HG03520 (cell line): Measurements from ENCODE around the gene THSD4.
"Not testable (repeated sequence)": the region's sequence is repeated elsewhere in the genome, so short reads cannot be mapped to it uniquely, and the experiment has no call there.

Experiments
- ATAC-seq: cut with Tn5 transposase; IDR thresholded peaks from one replicate; pipeline ENCODE4 v1.9.1; 2021; ENCODE audit warnings: mild to moderate bottlenecking, moderate library complexity; ENCODE audit not compliant: unreplicated experiment

THSD4 gene

DNA sequence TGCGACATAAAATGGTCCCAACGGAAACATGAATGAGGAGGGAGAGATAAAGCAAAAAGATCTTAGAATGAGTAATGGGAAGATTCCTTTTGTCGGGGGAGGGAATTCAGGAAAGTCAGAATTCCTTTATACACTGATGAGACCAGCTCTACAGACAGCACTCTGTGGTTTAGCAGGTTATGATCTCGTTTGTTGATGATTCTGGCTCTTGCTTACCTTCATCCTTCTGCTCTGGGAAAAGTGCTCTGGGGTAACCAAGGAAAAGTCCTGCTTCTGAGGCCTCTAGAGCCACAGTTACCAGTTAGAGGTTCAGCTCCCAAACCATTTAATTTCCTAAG, 544.4 kb downstream of the THSD4 start:
- no peak for ATAC-seq

DNA sequence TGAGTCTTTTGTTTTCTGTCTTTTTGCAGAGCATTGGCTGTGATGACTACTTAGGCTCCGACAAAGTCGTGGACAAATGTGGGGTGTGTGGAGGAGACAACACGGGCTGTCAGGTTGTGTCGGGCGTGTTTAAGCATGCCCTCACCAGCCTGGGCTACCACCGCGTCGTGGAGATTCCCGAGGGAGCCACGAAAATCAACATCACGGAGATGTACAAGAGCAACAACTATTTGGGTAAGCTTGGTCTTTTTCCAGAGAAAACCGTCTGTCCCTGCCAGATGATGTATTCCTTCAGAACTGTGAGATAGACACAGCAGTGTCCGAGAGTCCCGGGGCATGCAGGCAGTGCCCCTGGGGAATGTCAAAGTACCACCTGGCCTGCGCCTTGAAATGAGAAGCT, 545.2 kb downstream of the THSD4 start:
- ATAC-seq: no peak

DNA sequence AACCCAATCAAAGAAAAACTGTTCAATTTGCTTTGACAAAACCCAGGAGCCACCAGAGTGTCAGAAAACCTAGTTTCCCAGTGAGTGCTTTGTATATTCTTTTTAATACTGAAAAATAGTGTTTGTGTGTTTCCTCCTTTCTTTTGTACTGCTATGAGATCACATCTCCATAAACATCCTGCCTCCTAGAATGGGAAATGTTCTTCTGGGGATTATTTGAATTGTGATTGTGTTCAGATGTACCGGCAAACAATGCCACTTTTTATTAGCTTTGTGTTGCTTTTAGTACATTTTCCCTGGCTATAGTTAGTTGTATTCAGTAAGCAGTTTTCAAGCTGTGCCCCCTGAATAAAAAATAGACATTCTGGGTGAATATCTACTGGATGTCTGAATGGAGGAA, 547.0 kb downstream of the THSD4 start:
- no peak for ATAC-seq

DNA sequence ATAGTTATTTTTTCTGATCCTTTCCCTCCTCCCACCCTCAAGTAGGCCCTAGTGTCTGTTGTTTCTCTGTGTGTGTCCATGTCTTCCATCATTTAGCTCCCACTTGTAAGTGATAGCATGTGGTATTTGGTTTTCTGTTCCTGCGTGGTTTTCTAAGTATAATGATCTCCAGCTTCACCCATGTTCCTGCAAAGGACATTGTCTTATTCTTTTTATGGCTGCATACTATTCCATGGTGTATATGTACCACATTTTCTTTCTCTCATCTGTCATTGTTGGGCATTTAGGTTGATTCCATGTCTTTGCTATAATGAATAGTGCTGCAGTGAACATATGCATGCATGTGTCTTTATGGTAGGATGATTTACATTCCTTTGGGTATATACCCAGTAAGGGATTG, 549.4 kb downstream of the THSD4 start:
- no peak for ATAC-seq

DNA sequence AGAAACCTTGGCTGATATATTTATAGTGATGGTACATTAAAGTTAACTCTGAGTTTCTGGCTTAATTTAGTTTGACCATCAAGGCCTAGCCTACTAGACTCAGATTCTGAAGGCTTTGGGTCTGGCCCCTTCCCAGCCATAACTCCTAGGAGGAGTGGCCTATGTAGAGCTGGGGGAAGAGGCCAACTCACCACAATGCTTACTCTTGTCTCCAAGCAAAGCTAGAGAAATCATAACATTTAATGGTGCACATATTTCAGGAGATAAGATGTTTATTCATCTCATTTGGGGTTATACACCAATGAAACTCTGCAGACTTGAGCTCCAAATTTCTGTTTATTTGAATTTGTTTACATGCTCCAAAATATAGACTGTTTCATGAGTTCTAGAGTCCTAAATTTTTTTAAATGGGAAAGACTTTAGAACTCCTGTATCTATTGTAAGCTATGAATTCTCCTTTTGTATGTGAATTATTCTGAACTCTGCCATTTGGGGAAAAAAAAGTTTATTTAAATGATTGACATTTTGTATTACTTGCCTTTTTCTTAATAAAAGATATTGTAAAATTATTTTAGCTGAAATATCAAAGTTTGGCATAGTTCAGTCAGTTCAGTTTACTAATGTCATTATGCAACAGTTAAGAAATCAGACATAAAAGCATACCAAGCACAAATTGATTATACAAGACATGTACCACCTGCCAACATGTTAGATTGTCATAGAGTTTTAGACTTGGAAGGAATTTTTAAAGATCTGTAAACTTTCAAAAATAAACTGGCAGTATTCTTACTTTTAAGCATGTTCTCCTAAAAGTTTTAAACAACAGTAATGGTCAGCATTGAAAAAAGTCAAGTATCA, 551.7 kb downstream of the THSD4 start:
- ATAC-seq: no peak

DNA sequence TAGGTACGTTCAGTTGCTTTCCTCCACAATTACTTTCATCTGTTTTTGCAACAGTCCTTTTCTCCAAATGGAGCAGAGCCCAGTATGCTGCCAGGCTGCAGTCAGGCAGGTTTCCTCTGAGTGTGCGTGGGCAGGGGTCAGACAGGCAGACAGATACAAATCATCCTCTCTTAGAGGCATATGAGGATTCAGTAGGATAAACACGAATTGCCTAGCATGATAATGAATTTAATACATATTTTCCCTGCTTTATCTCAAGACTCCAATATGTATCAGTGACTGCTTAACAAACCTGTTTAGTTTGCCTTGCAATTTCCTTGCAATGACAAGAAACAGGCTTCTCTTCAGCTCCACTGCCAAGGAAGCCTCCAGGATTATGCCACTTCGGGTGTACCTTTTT, 554.4 kb downstream of the THSD4 start:
- ATAC-seq: no peak

DNA sequence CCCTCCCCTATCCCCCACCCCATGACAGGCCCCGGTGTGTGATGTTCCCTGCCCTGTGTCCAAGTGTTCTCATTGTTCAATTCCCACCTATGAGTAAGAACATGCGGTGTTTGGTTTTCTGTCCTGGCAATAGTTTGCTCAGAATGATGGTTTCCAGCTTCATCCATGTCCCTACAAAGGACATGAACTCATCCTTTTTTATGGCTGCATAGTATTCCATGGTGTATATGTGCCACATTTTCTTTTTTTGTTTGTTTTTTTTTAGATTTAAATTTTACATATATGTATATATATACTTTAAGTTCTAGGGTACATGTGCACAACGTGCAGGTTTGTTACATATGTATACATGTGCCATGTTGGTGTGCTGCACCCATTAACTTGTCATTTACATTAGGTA, 555.0 kb downstream of the THSD4 start:
- not testable (repeated sequence) for ATAC-seq

DNA sequence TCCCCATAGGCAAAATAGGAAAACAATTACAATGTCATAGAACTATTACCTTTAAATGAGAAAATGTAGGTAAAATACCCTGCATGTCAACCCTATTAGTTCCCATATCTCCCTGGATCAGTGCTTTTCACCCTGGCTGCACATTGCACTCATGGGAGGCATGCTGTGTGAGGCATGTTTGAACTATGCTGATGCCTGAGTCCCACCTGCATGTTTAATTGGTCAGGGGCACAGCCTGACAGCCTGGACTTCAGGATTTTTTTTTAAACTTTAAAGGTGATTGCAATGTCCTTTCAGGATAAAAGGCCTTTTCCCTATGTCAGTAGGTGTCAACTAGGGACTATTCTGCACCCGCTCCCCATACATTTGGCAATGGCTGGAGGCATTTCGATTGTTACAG, 559.1 kb downstream of the THSD4 start:
- ATAC-seq: no peak

DNA sequence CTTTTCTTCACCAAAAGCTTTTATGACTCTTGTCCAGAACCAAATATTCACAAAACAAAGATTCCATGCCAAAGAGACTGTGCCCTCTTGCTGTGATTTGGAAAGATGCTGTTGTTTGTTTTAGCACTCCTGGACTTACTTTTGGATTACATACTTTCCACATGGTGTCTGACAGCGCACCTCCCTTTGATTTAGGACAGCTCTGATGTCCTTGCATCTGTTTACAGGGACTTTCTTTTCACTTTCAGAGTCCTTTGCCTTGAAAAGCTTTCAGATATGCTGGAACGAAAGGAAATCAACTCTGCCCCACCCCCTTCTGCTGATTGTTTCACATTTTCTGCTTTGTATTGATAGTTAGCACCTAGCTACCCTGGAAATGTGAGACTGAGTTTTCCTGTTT, 562.1 kb downstream of the THSD4 start:
- no peak for ATAC-seq

DNA sequence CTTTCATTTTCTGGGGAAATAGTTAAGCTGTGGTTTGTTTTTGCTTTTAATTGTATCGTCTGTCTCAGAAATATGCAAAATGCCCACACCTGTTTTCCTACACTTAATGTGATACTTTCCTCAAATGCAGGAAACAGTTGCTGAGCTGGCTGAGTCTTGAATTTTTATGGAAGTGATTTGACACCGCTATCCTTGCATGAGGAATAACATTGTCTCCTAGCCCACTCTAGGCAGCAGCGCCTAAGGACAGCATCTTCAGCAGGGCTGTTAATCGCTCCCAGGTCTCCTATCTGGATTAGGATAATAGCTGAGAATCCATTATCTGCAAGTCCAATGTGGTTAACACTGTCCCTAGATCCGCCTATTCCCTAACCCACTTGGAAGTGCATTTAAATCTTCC, 562.5 kb downstream of the THSD4 start:
- no peak for ATAC-seq

DNA sequence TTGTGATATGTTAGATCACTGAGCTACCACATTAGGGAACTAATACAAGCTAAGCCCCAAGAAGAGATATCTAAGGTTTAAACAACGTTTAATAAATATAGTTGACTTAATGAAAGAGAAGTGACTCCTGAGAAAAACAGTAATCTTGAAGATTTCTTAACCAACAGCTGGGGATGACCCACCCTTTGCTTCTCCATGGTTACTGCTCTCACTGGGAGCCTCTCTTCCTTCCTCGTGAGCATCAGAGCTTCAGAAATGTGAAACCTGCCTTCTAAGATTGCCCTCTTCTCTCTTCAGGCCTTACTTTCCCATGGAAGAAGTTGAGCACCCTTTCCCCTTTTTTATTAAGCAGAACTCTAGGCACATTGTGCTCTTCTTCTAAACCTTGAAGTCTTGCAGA, 562.9 kb downstream of the THSD4 start:
- no peak for ATAC-seq

DNA sequence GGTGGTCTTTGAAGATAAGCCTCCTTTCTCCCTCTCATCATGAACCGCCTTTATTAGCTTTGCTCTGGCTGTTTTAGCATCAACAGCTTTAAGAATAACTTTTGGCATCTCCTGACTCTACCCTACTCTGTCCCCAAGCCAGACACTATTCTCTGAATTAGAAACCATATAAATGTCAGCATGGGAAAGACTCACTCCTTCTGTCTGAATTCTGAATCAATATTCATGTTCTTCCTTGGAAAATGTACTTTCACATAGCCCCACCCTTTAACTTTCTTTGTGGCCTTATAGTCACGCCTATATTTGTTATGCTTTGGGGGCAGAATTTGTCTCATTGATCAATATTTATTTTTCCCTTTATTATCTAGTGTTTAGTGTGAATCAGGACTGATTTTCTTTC, 563.3 kb downstream of the THSD4 start:
- no peak for ATAC-seq

DNA sequence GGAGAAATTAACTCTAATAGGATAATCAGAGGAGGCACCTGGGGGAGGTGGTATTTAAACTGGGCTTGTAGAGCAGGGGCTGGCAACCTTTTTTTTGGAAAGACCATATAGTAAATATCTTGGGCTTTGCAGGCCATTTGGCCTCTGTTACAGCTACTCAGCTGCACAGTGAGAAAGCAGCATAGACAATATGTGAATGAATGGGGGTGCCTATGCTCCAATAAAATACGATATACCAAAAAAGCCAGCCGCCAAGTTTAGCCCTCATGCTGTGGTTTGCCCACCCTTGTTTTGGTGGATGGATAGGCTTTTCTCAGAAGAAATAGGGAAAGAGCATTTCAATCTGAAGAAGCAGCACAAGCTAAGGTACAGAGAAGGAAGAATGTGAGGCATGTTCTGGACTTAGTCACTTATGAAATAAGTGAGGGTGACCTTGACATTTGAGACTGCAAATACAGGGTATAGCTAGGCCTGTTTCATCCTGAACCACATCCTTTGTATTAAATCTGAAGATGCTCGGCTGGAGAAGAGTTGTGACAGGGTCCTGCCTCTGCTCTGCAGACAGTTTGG, 564.0 kb downstream of the THSD4 start:
- ATAC-seq: no peak

DNA sequence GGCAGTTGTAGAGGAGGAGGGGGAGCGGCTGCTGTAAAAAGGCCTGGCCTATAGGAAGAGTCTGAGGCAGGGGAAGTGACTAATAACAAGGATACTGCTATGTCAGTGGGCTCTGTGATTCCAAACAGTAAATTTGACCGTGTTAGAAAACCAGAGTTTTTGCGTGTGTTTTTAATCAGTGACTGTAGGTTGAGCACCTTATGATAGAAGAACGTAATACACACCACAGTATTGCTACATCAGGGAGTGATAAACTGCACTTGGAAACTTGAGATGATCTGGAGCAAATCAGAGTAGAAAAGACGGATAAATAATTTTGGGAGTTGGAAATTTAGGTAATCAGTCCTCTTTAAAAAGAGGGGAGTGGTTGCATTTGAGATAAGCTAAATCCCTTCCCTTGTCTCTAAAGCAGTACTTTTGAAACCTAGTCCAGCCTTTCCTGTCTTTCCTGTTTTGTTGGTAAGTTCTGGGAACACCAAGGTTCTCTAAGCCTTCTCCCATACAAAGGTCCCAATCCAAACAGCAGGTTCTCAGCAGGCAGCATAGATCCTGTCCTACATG, 564.6 kb downstream of the THSD4 start:
- ATAC-seq: no peak

DNA sequence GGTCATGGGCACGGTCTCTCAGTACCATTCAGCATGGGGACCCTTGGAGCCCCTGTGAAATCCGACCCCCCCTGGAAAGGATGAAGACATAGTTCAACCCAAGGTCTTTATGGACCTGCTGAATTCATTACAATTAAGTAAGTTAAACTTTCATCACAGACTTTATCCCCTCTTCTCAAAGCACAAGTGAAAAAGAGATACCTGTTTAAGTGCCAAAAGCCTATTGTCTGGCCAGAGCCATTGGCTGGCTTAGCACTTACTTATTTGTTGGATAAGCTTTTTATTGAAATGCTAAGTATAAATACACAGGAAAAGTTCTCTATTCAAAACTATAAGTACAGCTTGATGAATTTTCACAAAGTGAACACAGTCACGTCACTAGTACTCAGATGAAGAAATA, 566.7 kb downstream of the THSD4 start:
- ATAC-seq: no peak

DNA sequence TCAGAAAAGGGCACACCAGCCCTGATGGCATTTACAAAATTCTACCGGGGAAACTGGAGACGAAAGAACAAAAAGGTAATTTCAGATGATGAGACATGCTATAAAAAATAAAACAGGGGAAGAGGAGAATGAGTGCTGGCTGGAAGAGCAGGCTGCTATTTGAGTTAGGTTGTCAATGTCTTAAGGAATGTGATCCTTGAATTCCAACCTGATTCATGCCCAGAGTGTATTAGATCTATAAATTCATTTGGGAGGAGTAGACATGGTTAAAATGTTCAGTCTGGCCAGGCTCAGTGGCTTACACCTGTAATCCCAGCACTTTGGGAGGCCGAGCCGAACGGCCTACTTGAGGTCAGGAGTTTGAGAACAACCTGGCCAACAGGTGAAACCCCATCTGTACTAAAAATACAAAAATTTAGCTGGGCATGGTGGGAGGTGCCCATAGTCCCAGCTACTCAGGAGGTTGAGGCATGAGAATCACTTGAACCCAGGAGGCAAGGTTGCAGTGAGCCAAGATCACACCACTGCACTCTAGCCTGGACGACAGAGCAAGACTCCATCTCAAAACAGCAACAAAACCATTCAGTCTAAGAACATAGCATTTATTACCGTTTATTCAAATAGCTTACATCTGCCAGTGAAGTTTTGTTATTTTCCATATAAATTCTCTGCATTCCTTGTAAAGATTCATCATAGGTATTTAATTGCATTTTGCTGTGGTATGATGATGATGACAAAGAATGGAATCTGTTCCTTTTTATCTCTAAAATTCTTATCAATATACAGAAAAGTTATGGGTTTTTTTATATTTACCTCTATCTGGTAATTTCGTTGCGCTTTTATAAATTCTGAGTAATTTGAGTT, 568.4 kb downstream of the THSD4 start:
- no peak for ATAC-seq

DNA sequence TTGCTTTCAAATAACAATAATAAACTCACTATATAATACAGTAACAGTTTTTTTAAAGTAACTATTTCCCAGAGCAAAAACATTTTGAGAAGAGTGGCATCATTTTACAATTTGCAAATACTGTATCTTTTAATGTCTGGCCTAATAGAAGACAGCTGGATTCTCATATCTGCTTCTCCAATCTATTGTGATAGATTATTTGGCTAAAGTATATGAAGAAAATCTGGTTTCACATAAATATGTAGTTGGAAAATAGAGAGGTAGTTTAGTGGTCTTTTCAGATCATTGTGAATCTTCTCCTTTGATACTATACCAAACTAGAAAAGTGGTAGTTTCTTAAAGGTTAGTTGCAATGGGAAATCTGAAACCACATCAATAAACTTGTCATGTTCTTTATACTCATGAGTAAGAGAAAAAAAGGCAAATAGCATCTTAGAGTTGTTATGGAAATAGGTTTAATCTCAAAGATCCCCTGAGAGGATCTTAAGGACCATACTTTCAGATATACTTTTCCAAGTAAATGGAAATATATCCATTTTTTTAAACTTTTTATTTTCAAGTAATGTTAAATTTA, 570.2 kb downstream of the THSD4 start:
- no peak for ATAC-seq

DNA sequence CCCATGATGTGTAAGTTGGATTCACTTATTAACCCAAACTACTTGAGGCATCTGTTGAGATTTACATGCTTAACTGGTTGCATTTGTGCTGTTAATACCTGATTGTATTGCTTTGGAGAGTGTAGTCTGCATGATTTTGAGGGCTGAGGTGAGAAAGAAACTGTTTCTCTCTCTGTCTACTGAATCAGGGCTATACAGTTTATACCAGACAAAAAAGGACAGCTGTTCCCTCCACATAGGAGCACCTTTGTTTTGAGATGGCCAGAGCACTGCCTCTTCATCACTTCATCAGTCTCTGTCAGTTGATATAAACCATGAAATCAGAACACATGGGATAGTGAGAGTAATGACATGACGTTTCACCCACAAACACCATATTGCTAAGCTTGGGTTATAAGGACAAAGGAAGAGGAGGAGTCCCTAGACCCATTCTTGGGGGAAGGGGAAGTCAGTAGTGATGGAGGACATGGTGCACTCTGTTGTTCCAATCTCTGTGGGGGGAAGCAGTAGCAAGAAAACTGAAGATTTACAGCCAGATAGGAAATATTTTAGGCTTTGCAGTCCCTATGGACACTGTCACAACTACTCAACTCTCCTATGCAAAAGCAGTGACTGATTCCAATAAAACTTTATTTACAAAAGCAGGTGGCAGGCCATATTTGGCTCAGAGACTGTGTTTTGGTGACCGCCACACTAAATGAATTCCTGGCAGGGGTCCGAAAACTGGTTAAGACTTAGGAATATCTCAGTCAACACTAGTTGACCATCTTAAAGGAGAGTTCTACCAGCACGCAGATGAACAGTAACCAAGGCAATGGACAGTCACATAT, 571.2 kb downstream of the THSD4 start:
- ATAC-seq: no peak

DNA sequence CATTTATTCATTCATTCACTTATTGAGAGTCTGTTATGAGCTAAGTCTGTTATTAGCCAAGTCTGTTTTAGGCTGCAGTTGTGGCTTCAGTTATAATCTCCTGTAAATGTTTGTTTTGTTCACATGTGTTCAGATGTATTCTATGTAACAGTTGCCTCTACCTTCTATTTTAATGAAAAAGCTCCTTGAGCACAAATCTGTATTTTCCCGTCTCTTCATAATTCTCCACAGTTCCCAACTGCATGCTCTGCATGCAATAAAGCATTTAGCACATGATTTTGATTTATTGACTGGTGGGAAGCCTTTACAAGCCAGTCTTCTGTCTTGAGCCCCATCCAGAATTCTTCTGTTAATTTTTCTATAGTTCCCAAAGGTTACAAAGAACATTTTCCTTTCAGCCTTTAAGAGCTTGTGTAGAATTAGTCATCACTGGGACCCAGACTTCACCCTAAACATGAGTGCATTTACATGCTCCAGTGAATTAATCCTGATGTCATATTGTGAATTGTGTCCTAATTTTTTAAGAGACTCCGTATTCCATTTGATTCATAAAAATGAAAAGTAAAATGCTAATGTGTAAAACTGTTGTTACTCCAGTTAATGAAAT, 572.7 kb downstream of the THSD4 start:
- ATAC-seq: no peak

DNA sequence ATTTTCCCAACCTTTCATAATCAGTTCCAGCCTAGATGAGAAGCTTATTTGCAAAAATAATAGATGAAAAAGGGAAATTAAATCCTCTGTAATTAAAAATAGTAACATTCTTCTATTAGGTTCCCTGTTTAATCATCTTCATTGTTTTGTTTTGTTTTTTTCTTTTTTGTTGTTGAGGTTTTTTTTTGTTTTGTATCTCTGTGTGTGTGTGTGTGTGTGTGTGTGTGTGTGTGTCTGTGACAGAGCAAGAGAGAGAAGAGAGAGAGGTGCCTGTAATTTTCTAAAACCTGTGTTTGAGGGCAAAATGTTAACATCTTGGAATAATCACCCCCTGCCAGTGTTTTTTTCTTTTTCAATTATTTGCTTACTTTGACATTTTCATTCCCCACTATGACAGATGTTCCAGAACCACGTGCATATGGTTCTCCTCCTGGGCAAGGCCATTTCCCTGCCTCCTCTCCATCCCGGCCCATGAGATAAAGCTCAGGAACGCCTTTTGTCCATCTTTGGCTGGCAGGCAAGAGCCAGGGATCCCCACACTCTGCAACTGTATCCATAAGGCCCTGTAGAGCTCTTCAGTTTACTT, 573.3 kb downstream of the THSD4 start:
- no peak for ATAC-seq
